Measurements from ENCODE around the gene TSPYL4.

The TSPYL4 gene

GRCh38 chr6:116268589-116269293, 14.9 kb upstream of the TSPYL4 start:
- no peak for DNase-seq

- DNase-seq: no peak
These were observed 14.1 kb upstream of the TSPYL4 start for GRCh38 chr6:116267836-116268588.

- no peak for DNase-seq
These were observed 12.9 kb upstream of the TSPYL4 start for GRCh38 chr6:116266803-116267202.

- no peak for DNase-seq
These were observed 11.4 kb upstream of the TSPYL4 start for GRCh38 chr6:116265041-116265829.

- DNase-seq: no peak
These were observed 9.5 kb upstream of the TSPYL4 start for GRCh38 chr6:116263353-116263752.

- no peak for DNase-seq
These were observed 4.6 kb upstream of the TSPYL4 start for GRCh38 chr6:116258520-116258919.

- DNase-seq: no peak
These were observed 2.8 kb upstream of the TSPYL4 start for GRCh38 chr6:116256694-116257093.

- DNase-seq: no peak
These were observed 1.4 kb upstream of the TSPYL4 start for GRCh38 chr6:116255246-116255800.

- no peak for DNase-seq
These were observed 602 bp upstream of the TSPYL4 start for GRCh38 chr6:116254297-116255056.

- DNase-seq: no peak
These were observed 729 bp downstream of the TSPYL4 start for GRCh38 chr6:116253188-116253504.

GRCh38 chr6:116251568-116252384, 2.1 kb downstream of the TSPYL4 start:
- DNase-seq: no peak

GRCh38 chr6:116248577-116248976, 5.3 kb downstream of the TSPYL4 start:
- no peak for DNase-seq

- DNase-seq: no peak
These were observed 6.6 kb downstream of the TSPYL4 start for GRCh38 chr6:116247285-116247684.

GRCh38 chr6:116246089-116246488, 7.8 kb downstream of the TSPYL4 start:
- no peak for DNase-seq

- no peak for DNase-seq
These were observed 9.6 kb downstream of the TSPYL4 start for GRCh38 chr6:116244284-116244683.

- DNase-seq: no peak
These were observed 14.0 kb downstream of the TSPYL4 start for GRCh38 chr6:116239856-116240255.

- no peak for DNase-seq
These were observed 14.6 kb downstream of the TSPYL4 start for GRCh38 chr6:116239256-116239655.

GRCh38 chr6:116238083-116238482, 15.8 kb downstream of the TSPYL4 start:
- DNase-seq: no peak

GRCh38 chr6:116234689-116235088, 19.2 kb downstream of the TSPYL4 start:
- DNase-seq: no peak

GRCh38 chr6:116229287-116229913, 24.5 kb downstream of the TSPYL4 start:
- DNase-seq: no peak

GRCh38 chr6:116223355-116223754, 30.5 kb downstream of the TSPYL4 start:
- DNase-seq: no peak
